ENCODE data around the gene STAC3.

The STAC3 gene

GRCh38 chr12:57221169-57221917, 29.6 kb downstream of the STAC3 start:
- no peak for DNase-seq

- DNase-seq = no peak
These were observed 30.2 kb downstream of the STAC3 start for GRCh38 chr12:57220770-57221168.

- no peak for DNase-seq
These were observed 30.8 kb downstream of the STAC3 start for GRCh38 chr12:57219993-57220754.

- no peak for DNase-seq
These were observed 31.6 kb downstream of the STAC3 start for GRCh38 chr12:57219205-57219992.

GRCh38 chr12:57218030-57218853, 32.7 kb downstream of the STAC3 start:
- DNase-seq = no peak

GRCh38 chr12:57216921-57217879, 33.8 kb downstream of the STAC3 start:
- no peak for DNase-seq

- no peak for DNase-seq
These were observed 34.7 kb downstream of the STAC3 start, which contains the start of gene NXPH4 for GRCh38 chr12:57216014-57216911. Gene NXPH4, plus strand, starts transcription at chr12:57216794. Its CDS starts 176 bp downstream, at chr12:57216970.

- no peak for DNase-seq
These were observed 35.3 kb downstream of the STAC3 start for GRCh38 chr12:57215668-57216013.

GRCh38 chr12:57215065-57215464, 35.9 kb downstream of the STAC3 start:
- DNase-seq = no peak

- DNase-seq = peak; percentile 41
These were observed 36.6 kb downstream of the STAC3 start for GRCh38 chr12:57214398-57214781.

GRCh38 chr12:57213763-57214397, 37.1 kb downstream of the STAC3 start:
- no peak for DNase-seq

GRCh38 chr12:57213058-57213715, 37.8 kb downstream of the STAC3 start:
- DNase-seq = peak; percentile 68

- DNase-seq = no peak
These were observed 38.3 kb downstream of the STAC3 start for GRCh38 chr12:57212701-57213057.

- no peak for DNase-seq
These were observed 38.9 kb downstream of the STAC3 start for GRCh38 chr12:57211791-57212700.

GRCh38 chr12:57210926-57211692, 39.9 kb downstream of the STAC3 start:
- peak; percentile 54 for DNase-seq

GRCh38 chr12:57210461-57210860, 40.5 kb downstream of the STAC3 start:
- DNase-seq = no peak

GRCh38 chr12:57209916-57210315, 41.1 kb downstream of the STAC3 start:
- no peak for DNase-seq

All from MV-4-11 (cell line).